ENCODE data around the gene SND1.
A peak's percentile ranks its signal among the peaks of the same experiment; 100 is the strongest.

SND1 gene

DNA sequence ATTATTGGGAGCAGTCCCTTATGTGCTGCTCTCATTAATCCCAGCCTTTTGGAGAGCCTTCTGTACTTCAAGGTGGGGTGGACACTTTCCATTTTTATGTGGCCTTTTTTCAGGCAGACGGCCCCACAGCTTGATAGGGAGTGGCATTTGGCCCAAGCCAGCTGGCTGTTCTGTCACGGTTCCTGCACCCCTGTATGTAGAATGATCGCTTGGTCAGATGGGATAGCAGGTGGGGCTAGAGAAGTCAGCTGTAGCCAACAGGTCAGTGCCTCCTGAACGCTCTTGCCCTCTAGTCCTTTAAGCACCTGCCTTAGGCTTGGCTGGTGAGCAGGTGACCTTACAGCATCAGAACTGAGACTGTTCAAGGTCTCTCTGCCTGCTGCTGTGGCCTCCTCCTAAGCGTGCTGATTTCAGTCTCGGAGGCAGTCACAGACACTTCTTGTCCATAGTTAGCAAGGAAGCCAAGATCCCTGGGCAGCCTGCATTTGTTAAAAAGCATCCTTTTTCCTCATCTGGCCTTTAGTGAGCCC, 283.9 kb downstream of the SND1 start:
- no peak for DNase-seq (ENCODE audit: low spot score)

DNA sequence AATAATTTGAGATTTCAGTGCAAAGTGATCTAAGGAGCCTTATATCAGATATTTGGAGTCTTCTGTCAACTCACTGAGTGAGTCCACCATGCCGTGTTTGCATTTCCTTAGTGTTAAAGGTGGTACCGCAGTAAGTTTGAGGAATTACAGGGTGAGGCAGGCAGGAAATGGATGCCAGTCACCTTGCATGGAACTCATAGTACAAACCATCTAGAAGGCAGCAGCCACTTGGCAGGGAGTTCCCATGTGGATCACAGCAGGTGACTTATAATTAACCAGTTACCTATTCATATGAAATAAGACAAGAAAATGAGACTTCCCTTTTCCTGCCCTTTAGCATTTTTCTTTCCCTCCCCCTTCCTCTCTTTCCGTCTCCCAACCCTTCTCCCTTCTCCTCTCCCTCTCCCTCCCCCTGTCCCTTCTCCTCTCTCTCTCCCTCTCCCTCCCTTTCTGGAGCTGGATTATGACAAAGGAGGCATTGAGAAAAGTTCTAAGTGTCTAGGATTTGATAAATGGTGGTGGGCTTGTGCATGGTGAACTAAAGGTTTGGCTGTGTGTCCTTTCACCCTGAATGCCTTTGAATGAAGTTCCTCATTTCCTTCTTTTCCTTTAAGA, 285.2 kb downstream of the SND1 start:
- DNase-seq (ENCODE audit: low spot score): no peak

DNA sequence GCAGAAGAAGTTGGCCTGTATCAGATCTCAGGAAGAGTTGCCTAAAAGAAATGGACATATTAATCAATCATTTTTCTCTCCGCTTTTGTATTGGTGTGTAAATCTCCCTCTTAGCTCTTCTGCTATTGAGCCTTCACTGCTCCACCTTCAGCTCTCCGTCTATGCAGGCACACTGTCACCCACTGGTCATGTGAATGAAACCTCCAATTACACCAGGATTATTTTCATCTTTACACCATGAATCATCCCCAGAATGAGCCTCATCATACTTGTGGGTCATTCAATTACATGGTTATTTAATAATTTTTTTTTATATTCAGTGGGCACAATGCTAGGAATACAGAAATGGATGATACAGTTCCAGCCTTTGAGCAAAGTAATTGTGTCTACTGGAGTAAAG, 286.6 kb downstream of the SND1 start:
- no peak for DNase-seq (ENCODE audit: low spot score)

DNA sequence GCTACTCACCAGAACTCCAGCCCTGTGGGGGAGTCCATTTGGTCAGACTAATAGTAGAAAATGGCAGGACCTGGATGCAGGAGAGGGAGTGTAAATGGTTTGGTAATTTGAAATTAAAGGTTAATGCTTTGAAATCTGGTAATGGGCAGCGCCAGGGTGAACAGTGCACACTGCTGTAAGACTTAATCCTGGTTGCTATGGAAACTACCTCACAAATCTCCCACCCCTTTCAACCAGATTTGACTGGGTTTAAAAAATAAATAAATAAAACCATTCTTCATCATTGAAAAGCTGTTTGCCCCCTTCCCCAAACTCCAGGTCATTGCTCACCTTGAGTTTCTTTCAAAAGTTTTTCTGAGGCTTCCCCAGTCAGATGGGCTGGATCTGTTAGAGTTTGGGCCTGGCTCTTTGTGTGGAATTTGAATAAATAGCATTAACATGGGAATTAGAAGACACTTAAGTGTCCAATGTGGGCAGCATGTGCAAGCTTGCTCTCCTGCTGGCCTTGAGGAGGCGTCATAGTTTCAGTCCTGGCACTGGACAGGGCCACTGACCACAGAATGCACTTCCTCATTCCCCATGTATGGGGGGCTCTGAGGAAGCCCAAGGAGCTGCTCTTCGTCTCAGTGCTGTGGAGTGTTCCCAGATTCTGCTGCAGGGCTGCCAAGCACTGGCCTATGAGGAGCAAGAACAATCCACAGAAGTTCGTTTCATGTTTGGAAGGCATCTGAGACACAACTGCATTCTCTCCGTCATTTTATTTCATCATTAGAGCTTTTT, 288.6 kb downstream of the SND1 start:
- DNase-seq (ENCODE audit: low spot score): peak; percentile 47

DNA sequence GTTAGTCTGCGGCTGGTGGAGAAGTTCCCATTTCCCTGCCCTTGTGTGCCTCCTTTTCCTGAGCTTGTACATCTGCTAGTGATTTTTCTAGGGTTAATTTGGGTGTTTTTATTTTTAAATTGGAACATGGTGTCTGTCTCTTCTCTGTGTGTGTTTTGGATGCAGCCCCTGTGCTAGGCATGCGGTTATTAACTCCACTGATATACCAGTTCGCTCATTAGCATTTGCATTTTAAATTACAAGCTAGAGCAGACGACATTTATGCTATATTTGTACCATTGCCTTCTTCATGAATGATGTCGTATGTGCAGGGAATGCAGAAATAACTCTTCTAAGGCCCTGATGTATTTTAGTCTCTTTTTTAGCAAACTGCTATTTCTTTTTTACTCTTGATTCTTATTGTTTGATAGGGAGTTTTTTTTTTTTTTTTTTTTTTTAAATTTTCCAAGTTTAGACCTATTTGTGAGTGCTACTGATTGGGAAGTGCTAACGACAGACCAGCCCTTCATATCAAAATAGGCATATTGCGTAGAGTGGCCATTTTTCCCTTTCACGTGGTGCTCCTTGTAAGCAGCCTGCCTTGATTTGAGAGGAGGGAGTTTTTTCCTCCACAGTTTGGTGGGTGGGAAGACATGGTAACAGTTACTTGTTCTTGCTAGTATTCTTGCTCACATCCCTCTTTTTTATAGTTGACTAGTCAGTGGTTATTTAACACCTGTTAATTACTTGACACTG, 289.6 kb downstream of the SND1 start:
- DNase-seq (ENCODE audit: low spot score): no peak

DNA sequence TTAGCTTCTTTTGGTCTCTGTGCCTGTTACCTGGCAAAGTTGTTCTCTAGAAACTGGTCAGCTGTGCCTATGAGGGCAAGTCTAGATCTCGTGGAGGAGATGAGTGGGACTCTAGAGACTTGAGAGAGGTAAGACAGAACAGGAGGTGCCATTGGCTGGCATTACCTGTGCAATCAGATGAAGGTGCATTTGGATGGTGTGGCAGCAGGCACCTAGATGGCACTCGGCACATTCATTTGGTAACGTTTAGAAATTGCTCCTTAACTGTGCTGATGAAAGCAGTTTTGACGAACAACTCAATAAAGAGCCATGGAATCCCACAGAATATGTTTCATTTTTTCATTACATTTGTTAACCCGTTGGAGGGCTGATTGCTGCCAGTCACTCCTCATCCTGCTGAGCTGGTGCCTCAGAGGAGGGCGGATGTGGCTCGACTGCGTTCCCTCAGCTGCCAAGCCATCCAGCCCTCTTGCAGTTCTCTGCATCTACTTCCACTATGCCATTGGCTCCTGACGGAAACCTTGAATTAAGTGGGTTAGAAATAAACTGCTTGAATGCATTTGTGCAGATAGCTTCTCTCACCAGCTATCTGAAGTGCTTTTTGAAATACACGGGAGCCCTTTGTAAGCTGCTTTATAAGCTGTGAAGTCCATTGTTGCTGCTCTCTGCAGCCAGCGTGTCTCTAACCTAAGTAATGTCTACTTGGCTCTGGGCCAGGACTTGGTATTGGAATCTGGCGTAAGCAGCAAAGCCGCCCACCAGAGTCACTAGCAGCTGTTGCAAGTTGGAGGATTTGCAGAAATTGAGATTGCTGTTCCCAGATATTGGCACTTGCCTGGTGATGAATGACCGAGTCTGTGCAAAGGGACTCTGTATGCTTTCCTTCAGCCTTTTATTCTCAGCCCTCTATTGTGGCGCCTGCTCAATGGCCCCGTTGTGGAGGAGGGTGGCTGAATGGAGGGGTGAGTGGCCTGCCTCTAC, 291.8 kb downstream of the SND1 start:
- DNase-seq (ENCODE audit: low spot score): no peak

DNA sequence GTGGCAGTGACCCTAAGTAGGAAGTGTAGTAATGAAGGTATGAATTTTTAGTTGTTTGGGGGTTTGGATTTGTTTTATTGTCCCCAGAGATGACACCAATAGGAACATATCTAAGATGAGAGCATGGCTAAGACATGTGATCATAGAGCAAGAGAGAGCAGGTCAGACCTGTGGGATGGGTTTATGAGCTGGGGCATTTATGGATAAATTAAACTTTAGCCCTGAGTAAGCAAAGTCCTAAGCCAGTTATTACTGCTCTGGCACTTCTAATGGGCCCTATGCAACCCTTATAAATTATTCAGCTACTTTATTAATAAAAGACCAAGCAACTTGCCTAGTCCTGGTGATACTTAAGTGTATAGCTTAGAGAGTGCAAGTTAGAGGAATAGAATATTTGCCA, 294.1 kb downstream of the SND1 start:
- DNase-seq (ENCODE audit: low spot score): no peak

DNA sequence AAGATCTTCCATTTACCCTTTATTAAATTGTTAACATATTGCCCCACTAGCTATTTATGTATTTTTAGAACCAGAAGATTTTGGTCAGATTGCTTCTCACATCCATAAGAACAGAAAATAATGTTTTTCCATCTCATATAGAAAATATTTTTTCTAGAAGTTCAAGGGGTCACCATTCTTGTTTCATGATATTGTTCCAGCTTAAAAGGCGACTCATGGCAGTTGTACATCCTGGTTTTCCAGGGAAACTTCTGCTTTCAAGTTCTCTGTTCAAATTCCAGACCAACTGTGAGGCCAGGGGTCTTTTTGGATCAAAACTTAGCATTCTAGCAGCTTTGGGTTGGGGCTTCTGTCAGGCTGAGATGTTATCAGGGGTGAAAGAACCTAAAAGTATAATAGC, 294.9 kb downstream of the SND1 start:
- DNase-seq (ENCODE audit: low spot score): no peak

DNA sequence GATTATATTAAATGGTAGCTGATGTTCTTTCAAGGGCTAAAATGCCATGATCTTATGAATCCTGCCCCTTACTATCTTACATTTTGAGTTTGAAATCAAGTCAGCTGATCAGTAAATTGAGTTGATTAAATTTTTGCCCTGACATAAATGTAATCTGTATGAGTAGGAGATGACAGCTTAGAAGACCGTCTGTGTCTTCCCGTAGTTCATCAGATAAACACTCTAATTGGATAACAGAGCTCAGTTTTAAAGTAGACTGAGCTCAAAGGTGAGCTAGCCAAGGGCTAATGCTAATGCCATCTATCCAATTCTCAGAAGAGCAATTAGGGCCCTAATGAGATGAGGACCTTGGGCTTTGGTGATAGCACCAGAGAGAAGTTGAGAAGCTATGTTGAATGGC, 296.3 kb downstream of the SND1 start:
- DNase-seq (ENCODE audit: low spot score): no peak

DNA sequence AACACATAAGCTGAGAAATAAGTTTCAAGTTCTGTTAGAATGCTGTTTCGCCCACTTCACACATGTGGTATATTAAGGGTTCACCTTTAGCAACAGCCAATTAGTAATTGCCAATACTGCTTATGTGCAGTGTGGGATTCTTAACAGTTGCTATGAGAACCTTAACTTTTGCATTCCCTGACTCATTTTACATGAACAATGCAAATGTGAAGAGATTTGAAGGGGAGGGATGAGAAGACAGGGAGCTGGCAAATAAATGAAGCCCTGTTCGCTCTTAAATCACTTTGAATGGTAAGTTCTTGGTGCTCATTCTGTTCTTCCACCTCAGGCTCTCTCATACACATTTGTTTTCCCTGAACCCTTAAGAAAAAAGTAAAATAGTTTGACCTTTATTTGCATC, 296.9 kb downstream of the SND1 start:
- DNase-seq (ENCODE audit: low spot score): no peak

DNA sequence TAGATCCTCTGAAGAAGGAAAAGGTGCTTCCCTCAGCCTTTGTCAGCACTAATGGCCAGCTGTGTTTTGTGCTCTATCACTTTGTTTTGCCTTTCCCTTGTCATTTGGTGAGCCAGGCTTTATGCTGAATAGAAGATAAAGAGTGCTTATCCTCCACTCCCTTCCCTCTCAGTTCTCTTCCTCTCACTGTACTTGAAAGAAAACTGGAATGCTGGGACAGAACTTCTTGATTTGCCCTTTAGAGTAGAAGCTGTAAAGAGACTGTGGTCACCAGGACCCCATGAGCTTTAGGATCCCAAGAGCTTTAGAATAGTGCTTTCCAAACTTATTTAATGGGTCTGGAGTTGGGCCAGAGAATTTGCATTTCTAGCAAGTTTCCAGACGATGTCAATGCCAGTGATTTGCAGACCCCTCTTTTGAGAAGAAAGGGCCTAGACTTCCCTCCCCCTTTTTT, 297.8 kb downstream of the SND1 start:
- DNase-seq (ENCODE audit: low spot score): no peak

DNA sequence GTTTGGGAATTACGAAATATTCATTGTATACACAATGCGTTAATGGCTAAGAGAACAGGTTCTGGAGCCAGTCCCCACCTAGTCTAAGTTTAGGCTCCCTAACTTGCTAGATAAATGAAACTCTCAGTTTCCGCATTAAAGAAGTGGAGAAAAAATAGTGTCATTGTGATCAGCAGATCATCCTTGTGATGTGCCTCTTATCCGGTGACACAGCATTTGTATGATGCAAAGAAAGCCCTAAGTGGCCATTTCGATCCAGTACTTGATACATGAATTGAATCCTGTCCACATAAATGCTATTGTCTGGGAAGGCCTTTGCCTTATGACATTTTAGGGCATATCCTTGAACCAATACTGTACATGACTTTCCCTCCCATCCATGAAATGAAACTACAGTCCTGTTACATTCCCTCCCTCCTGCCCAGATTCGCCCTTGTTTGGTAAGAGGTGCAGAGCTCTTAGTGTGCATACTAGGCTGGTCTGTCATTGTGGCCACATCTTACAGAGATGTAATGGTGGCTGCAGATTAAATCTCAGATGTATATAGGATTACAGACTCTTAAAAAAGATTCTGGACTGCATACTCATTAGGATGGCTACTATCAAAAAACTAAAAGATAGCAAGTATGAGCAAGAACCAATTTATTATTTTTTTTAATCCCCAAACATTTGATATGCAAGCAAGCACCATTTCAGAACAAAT, 298.4 kb downstream of the SND1 start:
- DNase-seq (ENCODE audit: low spot score): no peak

DNA sequence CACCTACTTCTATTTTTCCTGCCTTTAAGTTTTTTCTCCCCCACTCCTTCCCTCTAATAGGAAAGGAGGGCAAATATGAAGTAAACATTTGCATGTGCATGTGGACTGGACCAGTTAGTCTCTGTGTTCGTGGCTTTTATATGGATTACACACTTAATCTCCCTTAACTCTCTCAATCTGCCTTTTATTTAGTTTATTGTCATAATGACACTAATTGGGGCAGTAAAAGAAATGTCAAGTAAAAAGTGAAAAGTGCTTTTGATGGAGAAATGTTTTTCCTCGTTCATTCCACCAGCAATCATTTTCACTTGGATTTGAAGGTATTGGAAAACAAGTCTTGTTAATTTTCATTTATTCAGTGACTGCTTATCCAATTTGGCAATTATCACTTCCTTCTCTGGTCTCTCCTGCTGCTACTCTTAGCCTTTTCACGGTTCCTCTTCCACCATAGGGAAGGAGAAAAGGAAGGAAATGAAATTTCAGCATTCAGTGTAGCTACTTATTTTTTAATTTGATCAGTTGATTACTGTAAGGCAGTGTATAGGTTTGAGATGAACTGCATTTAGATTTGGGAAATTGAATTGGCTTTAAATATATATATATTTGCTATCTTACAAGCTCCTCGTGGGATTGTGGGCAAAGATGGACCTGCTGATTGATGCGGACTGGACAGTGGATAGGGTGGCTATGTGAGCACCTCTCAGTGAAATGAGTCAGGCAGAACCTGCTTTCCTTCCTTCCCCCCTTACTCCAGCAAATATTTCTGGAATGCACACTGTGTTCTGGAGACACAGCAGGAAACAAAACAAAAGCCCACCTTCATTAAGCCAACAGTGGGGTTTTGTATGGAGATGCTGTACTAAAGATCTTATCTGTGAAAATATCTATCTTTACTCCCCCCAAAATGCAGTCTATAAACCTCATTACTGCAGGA, 301.7 kb downstream of the SND1 start:
- DNase-seq (ENCODE audit: low spot score): no peak

DNA sequence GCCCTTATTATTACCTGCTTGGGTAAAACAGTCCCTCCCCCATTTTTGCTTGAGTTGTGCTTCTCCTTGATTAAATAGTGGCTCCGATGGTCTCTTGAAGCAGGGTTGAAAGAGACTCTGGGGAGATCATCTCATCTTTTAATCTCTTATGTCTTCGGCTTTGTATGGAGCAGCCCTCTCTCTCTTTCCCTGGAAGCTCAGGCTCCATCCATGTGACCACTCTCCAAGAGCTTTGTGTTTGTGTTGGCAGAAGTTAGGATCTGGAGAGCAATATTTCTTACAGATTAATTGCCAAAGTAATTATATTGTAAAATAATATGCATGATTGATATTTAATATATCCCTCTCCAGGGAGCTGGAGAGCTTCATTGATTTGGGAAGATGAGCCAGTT, 302.4 kb downstream of the SND1 start:
- no peak for DNase-seq (ENCODE audit: low spot score)

DNA sequence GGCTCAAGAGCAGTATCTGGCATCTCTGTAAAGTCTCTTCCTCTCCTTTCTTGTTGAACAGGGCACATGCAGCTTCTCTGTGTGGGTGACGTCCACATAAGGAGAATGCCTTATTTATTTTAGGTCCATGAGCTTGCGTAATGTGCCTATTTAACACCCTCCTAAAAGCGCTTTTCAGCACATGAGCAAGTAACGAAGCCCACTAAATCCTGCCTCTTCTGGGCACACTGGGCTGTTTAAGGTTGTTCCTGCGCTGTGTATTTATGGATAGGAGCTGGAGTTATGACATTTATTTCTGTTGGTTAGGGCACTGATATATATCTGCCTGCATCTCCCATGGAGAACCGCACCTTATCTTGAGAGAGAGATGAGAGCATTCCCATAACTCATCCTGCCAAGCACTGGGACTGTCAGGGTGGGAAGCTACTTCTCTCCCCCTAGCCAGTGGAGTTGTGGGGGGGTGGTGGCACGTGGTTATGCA, 303.1 kb downstream of the SND1 start:
- no peak for DNase-seq (ENCODE audit: low spot score)

DNA sequence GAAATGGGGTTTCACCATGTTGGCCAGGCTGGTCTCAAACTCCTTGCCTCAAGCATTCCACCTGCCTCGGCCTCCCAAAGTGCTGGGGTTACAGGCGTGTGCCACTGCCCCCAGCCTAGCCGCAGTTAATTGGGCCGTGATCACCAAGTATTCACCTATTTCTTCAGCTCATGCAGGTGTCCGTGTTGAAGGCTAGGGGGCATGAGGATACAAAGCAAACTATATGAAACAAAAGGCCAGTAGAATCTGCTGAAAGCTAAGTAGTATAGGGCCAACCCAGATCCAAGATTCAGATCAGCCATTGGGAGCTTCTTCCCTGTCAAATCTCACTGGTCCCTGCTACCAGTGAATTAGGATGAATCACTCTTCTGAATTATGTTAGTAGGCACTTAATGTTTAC, 305.9 kb downstream of the SND1 start:
- no peak for DNase-seq (ENCODE audit: low spot score)

DNA sequence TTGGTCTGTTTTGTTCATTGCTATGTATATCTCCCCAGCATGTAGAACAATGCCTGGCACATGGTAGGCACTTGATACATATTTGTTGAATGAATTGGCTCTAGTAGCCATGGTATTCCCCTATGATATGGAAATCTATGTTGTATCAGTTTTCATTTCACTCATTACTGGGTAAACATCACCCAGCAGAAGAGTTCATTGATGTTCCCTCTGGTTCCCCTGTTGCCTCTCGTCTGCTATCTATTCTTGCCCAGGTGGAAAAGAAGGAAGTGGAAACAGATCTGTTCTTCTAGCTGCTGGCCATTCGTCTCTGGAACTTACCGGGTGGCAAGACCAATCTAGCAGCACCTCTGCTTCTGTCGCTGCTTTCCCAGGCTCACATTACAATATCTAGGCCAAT, 307.8 kb downstream of the SND1 start:
- no peak for DNase-seq (ENCODE audit: low spot score)

DNA sequence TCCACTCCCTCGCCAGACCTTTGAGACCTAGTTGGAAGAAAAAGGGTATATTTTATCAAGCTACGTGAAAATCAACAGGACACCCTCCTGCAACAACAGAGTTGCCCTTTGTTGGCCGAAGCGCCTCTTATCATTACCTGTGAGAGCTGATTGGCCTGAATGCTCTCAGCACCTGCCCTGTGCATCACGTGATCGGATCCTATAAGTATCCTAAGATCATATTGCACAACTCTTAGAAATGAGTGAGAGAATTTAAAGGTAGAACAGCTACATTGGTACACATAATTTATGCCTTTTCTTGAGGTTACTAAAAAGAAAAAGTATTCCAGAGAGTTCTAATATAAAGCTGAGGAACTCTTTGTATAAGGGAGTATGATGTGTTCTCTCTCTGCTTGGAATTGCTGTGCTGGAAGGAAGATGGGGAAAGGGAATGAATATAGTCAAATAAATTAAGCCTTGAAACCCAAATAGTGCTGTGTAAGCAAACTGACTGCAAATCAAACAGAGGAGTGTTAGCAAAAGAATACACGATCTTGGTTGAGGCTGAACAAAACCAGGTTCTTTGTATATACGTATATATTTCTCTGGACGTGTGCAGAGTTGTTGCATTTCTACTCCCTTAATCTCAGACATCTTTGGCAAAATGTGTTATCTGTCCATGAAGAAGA, 309.9 kb downstream of the SND1 start:
- DNase-seq (ENCODE audit: low spot score): no peak
